Measurements from ENCODE around the gene MAP3K13. TPM values are rescaled to one million over a fixed set of nuclear protein-coding genes. Genes with fewer than 3 reads are reported as not detected.

Gene MAP3K13
- total and polyA plus RNA-seq, 10 of the 15 experiments (the other 5 are each of a cell fraction or from before 2014, with no cell fraction given): 10.5 to 70.8 (median 26.8) TPM

- ChIA-PET RAD21 (ENCODE audit: unreplicated experiment) (interaction anchor here (0.5 to 1.6 kb wide), 6 partner anchors 9 to 195 kb away, joined by 3 to 7 read pairs (median 3); no protein-coding TSS in a partner anchor), POLR2A (interaction anchor here (0.9 to 1.1 kb wide), 2 partner anchors 135 to 222 kb away, joined by 3 read pairs; partner anchors contain the start of genes SENP2 and TMEM41A), SMC1A (ENCODE audit: uncharacterized antibody, unreplicated experiment) (interaction anchor here (0.6 to 2.6 kb wide), 14 partner anchors 9 to 212 kb away, joined by 3 to 10 read pairs (median 4); no protein-coding TSS in a partner anchor), CTCF (interaction anchor here (0.6 to 2.9 kb wide), 14 partner anchors 11 to 212 kb away, joined by 3 to 20 read pairs (median 4); partner anchors contain the start of genes LIPH and TMEM41A)
- Histone ChIP-seq H2AFZ (ENCODE audit: control insufficient read depth, low read depth, low read length) (peak overlapping the region; percentile 46), H3K27ac (ENCODE audit: control insufficient read depth, insufficient read depth) (peak overlapping the region; percentile 66), H3K4me1 (ENCODE audit: control insufficient read depth, insufficient read depth, low read length) (peaks cover 8% of the 10 kb centered on the region; the same call in 1 of the 2 replicates), H4K20me1 (ENCODE audit: control insufficient read depth, insufficient read depth) (no peaks in the 10 kb centered on the region), H3K4me3 (peak overlapping the region; percentile 69), H3K79me2 (ENCODE audit: control insufficient read depth, insufficient read depth, low read length) (peaks cover 29% of the 10 kb centered on the region), H3K36me3 (ENCODE audit: control insufficient read depth in 2 of 2, insufficient read depth in 2 of 2, low read length in 1 of 2) (no peaks in the 10 kb centered on the region), H3K9ac (ENCODE audit: control insufficient read depth, insufficient read depth, low read length) (peak overlapping the region; percentile 56), H3K9me3 (replicated peaks; ENCODE audit: control insufficient read depth, insufficient read depth, low read length) (no peaks in the 10 kb centered on the region), H3K27me3 (replicated peaks in 1 of 2; ENCODE audit: control insufficient read depth in 2 of 2, insufficient read depth in 2 of 2, low read length in 1 of 2) (no peaks in the 10 kb centered on the region), H3K4me2 (ENCODE audit: control insufficient read depth, insufficient read depth) (peak overlapping the region; percentile 73)
- DNase-seq (ENCODE audit: low read depth, low spot score) (no peak), ATAC-seq (peak; percentile 76), FAIRE-seq (no peak)
- intact Hi-C loops (cut with micrococcal nuclease; ENCODE audit: unreplicated experiment) (loop anchor here (5.0 kb wide), 1 partner anchor 189 kb away; the partner anchor contains the start of gene LIPH), in situ Hi-C loops (cut with MboI) (no loop called here)
- WGBS (ENCODE audit: insufficient coverage, insufficient replicate concordance, low lambda C conversion rate, missing lambda C conversion rate): 0% methylated on average over 8 of the region's 8 CpGs
- TF ChIP-seq POLR2A (IDR thresholded peaks at IDR 0.05; ENCODE audit: low read depth, low read length): peak; percentile 2
- TF ChIP-seq CUX1 (IDR thresholded peaks at IDR 0.05; ENCODE audit: insufficient replicate concordance, low read depth, low read length): peak; percentile 1
- no peak for TF ChIP-seq DPF2 (IDR thresholded peaks at IDR 0.05)
- TF ChIP-seq MXI1 (IDR thresholded peaks at IDR 0.05; ENCODE audit: low read depth, low read length): peak; percentile 70; the same call in 1 of the 2 replicates
- TF ChIP-seq POU2F2 (IDR thresholded peaks at IDR 0.05; ENCODE audit: borderline replicate concordance, low read depth, low read length): 0 out of 3 replicates have a peak, but pooled peaks have one; percentile 29
- BruUV-seq (replicated peaks): no TSS peak
Observed at GRCh38 chr3:185363662-185364203, 797 bp downstream of the MAP3K13 start.

Measured in GM12878 (cell line).